Tibial nerve (tissue), 4 donors: Measurements from ENCODE around the gene ABHD12.

ENCODE experiments used
- EP300 ChIP-seq, 2 donors: sonication (generic); formaldehyde crosslinking; IDR thresholded peaks; one replicate each; pipeline ENCODE4 v1.6.1; 2017; ENCODE audit warnings: antibody characterized with exemption in 2 of 2, mild to moderate bottlenecking in 1 of 2
- POLR2A ChIP-seq, 2 donors: fragments of 450-650 bp; IDR thresholded peaks; one replicate each; pipeline ENCODE4 v1.6.1; 2017; ENCODE audit warnings: antibody characterized with exemption in 2 of 2, mild to moderate bottlenecking in 2 of 2, moderate library complexity in 2 of 2
- TF ChIP-seq, protein P1 (sequence below), 5 experiments: fragments of 200-600 bp in 3 of 5; fragments of 450-650 bp in 2 of 5; sonication (generic) in 3 of 5; IDR thresholded peaks; one replicate each; pipeline ENCODE4 v1.5.1; 2016 to 2019; ENCODE audit warnings: antibody characterized with exemption in 5 of 5, mild to moderate bottlenecking in 3 of 5, moderate library complexity in 2 of 5

DNA sequence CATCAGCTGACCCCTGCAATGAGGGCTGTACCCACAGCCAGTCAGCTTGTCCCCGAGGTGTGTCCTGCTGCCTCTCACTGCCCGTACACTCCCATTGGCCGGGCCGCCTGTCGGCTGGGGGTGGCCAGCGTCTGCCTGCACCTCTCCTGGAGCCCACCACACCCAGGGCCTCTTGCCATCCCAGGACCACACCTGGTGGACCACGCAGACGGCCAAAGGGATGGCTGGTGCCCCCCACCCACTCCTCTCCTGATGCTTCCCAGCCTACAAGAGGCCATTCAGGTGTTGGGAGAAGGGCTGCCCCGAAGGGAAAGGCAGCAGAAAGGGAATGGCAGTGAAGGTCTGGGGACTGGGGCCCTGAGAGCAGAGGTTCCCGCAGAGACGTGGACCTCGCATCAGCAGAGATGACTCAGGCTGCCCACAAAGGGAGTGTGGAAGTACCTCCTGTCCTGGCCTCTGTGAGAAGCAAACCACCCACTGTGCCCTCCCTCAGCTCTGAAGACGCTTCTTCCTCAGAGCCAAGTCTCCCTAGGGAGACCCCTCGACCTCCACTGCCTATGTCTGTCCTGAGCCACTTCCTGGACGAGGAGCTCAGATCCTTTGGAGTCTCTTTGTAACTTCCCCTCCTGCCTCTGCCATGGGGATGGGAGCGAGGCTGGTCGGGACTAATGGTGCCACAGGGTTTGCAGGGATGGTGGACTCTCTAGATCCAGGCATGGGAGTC, 81.8 kb downstream of the ABHD12 start:
- TF ChIP-seq POLR2A (IDR thresholded peaks at IDR 0.05) = no peak
- TF ChIP-seq EP300 (IDR thresholded peaks at IDR 0.05) = no peak
- TF ChIP-seq, protein P1, sequence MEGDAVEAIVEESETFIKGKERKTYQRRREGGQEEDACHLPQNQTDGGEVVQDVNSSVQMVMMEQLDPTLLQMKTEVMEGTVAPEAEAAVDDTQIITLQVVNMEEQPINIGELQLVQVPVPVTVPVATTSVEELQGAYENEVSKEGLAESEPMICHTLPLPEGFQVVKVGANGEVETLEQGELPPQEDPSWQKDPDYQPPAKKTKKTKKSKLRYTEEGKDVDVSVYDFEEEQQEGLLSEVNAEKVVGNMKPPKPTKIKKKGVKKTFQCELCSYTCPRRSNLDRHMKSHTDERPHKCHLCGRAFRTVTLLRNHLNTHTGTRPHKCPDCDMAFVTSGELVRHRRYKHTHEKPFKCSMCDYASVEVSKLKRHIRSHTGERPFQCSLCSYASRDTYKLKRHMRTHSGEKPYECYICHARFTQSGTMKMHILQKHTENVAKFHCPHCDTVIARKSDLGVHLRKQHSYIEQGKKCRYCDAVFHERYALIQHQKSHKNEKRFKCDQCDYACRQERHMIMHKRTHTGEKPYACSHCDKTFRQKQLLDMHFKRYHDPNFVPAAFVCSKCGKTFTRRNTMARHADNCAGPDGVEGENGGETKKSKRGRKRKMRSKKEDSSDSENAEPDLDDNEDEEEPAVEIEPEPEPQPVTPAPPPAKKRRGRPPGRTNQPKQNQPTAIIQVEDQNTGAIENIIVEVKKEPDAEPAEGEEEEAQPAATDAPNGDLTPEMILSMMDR (IDR thresholded peaks at IDR 0.05) = no peak
